IPS-NIHi11 (cell line): ENCODE measurements around the gene NAPB.

Source experiments
- DNase-seq: peaks from one replicate; pipeline ENCODE4 v3.0.0; 2012; ENCODE audit warnings: mixed read lengths, low spot score

Gene NAPB

GRCh38 chr20:23404196-23404595 is 17.1 kb downstream of the NAPB start:
- no peak for DNase-seq

GRCh38 chr20:23403751-23404150 is 17.5 kb downstream of the NAPB start:
- DNase-seq = no peak

- no peak for DNase-seq
These were observed 20.2 kb downstream of the NAPB start for GRCh38 chr20:23401051-23401450.

- no peak for DNase-seq
These were observed 21.6 kb downstream of the NAPB start for GRCh38 chr20:23399568-23400241.

DNA sequence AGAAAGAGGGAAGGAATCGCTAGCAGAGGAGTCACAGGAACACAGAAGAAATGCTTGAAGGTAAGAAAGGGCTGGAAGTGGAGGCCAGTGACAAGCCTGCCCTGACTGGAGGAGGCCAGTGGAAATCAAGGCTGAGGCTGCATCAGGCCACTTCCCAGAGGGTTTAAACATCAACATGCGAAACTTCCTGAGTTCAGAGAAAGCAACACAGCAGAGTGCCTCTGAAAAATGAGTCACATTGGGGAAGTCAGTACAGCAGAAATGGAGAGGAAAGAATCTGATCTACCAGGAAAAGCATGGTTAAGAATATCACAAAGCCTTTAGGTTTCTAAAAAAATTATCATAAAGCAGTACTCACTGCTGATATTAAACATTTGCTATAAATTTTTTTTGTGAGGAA is 23.3 kb downstream of the NAPB start:
- no peak for DNase-seq

DNA sequence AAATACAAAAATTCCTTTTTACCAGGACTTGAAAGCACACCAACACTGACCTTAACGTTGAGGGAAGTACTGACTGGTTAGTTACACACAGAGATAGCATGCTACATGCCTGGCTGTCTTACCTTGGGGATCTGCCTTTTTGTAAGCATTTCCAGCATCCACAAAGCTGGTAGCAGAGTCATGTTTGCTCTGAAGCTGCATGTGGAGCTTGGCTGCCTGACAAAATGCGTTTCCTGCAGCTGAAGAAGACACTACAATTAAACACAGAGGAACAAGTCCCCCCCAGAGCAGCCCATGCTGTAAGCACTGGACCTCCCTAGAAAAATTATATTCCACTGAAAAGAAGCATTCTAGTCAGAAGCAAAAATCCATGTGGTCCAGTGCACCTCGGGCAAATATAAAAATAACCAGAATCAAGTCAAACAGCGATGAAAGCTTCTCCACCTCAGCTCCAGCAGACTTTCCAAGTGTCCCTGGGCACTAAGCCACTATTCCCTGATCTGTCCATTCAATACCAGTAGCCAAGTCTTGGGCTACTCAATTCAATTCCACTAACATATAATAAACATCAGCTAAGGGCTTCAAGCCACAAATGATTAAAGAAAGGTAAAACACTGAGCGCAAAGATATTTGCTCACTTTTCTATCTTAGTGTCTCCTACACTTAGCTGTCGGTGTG is 24.2 kb downstream of the NAPB start:
- no peak for DNase-seq

DNA sequence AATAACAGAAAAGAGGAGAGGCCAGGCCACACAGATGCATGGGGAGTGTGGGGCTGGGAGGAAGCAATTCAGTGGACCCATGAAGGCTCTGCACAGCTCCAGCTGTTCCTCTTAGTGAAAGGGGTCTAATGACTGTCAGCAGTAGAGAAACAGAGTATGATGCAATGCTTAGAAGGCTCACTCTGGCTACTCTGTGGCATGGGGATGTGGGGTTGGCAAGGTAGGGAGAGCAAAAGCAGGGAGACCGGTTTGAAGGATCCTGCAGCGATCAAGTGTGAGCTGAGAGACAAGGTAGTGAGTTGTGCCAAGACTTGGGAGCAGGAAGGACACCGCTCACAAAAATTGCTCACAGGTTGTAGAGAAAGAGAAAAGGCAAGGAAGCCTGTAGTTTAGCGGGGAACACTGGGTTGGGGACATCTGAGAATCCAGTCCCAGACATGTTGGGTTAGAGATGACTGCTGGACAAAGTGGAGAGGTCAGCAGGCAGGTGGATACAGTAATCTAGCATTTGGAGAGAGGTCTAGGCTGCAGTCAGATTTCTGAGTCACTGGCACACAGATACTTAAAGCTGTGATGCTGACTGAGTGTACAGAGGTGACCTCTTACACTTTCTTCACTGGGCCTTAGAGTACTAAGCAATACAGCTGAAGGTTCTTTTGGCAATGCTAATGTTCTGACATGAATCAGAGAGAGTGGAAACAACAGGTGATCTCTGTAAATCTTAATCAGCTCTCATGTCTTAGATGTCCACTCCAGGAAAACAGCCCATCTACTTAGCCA is 27.1 kb downstream of the NAPB start:
- DNase-seq = no peak

- peak; percentile 27 for DNase-seq
These were observed 29.5 kb downstream of the NAPB start for GRCh38 chr20:23391707-23392310.

GRCh38 chr20:23390091-23390774 is 31.1 kb downstream of the NAPB start:
- no peak for DNase-seq

GRCh38 chr20:23387118-23387443 is 34.2 kb downstream of the NAPB start:
- no peak for DNase-seq

DNA sequence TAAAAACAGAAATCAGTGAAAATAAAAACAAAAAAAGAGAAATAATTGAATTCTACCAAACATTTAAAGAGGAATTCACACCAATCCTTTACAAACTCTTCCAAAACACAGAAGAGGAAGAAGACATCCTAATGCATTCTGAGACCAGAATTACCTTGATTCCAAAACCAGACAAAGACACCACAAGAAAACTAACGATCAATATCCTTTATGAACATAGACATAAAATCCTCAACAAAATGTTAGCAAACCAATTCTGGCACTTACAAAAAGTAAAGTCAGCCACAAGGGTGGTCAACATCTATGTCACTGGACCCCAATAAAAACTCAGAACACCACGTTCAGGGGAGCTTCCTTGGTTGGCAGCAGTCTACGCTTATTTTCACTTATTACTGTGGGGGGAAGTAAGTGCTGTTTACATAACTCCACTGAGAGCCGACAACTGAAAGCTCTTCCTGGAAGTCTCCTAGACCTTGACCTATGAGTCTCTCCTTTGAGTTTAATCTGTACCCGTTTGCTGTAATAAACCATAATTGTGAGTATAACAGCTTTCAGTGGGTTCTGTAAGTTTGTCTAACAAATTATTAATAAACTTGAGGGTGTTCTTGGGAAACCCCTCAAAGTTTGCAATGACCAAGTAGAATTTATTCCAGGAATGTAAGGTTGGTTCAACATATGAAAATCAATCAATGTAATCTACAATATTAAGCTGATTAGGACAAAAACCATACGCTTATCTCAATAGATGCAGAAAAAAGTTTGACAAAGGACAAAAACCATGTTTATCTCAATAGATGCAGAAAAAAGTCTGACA is 34.8 kb downstream of the NAPB start:
- no peak for DNase-seq

DNA sequence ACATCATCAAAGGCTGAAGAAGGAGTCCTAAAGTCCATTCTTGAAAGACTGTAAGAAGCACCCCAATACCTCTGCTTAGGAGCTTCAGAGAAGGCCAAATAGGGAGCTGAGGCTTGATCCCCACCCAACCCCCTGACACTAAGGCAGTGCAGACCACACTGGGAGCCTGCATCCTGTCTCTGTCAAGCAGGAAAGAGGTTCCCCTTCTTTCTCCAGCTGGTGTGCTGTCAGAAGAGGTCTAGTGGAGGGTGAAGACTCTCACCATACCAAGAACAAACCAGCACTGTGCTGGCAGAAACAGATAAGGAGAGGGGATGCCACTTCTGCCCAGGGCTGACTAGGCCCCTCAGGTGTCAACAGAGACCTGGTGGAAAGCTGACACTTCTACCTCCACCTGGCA is 39.4 kb downstream of the NAPB start:
- DNase-seq = no peak

DNA sequence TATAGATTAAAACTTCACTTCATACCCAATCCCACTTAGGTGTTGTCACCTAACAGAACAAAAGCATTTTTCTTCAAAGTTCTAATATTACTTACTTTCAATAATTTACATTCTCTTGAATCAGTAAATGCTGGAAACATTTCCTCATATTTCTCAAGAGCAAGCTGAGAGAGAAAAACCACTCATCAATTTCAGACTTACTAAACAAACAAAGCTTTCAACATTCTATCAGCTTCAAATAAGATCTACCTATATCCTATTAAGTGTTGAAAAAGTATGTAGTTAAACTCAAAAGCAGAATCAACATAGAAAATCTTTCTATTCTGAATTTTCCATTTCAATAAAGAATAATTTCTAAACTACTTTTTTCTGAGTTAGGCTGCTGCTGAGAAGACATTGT is 41.5 kb downstream of the NAPB start:
- no peak for DNase-seq

DNA sequence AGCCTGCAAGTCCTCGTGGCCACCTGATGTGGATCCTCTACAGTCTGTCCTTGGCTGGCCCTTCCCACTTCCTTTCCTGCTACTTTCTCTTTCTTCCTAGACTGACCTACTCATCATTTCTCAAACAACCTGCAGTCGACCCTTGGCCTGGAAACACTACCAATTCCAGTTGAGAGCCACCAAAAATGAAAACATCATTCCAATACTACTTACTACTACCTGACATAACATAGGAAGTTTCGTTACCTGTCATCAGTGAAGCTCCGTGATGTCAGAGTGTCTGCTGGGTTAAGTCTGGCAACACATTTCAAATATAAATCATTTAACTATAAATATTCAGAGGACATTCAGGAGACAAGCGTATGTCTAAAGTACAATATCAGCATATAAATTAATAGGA is 45.5 kb downstream of the NAPB start:
- no peak for DNase-seq

- no peak for DNase-seq
These were observed 46.8 kb downstream of the NAPB start for GRCh38 chr20:23374441-23374840.

DNA sequence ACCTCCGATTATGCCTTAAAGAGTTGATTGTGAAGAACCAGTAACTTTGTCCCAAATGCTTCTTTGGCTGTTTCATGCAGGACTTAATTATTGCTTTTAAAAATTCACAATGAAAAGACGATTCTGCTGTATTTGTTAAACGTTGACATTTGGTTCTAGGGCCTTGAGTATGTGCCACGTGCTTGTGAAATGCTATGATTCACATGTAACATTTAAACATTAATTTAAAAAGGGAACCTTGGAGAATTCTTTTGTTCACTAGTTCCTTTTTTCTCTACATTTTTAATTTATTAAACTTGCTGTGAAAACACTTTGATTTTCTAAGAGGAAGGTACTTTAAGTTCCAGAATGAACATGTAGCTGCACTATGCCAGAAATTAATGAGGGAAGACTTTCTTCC is 49.8 kb downstream of the NAPB start:
- no peak for DNase-seq

GRCh38 chr20:23370873-23371272 is 50.4 kb downstream of the NAPB start:
- DNase-seq = no peak

DNA sequence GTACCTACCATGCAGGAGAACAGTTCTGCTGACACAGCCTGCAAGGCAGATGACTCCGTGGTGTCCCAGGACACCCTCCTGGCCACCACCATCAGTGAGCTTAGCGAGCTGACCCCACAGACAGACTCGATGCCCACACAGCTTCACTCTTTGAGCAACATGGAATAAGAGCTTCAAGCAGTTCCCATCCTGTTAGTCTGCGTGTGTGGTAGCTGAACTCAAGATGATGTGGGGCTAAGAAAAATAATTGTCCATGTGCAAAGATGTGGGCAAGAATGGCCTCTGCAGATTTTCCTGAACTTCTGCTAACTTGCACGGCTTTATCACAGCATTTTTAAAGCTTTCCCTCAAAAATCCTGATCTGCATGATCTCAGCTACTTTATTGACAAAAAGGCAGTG is 51.0 kb downstream of the NAPB start:
- no peak for DNase-seq

DNA sequence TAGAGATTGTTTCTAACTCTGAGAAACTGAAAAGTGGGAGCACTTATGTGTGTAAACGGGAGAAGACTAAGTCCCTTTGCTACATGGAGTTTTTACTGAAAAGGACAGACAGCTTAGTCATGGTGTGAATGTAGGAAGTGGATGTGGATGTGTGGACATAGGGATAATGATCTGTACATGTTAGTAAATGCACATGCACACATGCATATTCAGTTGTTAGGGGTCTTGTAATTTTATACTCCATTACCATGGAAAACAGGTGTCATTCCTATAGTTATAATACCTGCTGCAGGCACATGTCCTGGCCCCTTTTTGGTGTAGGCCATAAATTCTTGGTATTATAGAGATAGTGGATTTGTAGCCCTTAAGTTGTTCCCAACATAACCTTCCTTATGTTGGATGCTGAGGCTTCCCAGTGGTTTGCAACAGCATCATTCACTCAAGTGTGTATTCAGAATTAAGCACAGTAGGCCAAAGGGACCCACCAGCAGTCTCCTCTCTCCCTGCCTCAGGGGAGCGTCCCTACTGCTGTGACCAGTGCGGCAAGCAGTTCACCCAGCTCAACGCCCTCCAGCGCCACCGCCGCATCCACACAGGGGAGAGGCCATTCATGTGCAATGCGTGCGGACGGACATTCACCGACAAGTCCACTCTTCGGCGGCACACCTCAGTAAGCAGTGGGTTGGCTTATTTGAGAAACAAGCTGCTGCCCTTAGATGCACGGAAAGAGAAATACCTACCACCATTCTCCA is 52.0 kb downstream of the NAPB start:
- DNase-seq = no peak

- no peak for DNase-seq
These were observed 52.8 kb downstream of the NAPB start for GRCh38 chr20:23368316-23369071.
